ENCODE data around the gene SARS1.

DNA sequence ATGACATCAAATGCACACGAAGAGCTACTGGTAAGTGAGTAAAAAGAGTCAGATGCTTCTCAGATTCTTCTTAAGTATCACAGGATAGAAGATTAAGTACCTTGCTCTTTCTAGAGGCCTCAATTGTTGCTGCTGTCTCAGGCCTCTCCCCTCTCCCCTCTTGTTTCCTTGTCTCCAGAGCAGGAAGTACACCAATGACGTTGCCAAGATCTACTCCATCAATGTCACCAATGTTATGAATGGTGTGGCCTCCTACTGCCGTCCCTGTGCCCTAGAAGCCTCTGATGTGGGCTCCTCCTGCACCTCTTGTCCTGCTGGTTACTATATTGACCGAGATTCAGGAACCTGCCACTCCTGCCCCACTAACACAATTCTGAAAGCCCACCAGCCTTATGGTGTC is 21.3 kb upstream of the SARS1 start:
- TF ChIP-seq, protein P1, sequence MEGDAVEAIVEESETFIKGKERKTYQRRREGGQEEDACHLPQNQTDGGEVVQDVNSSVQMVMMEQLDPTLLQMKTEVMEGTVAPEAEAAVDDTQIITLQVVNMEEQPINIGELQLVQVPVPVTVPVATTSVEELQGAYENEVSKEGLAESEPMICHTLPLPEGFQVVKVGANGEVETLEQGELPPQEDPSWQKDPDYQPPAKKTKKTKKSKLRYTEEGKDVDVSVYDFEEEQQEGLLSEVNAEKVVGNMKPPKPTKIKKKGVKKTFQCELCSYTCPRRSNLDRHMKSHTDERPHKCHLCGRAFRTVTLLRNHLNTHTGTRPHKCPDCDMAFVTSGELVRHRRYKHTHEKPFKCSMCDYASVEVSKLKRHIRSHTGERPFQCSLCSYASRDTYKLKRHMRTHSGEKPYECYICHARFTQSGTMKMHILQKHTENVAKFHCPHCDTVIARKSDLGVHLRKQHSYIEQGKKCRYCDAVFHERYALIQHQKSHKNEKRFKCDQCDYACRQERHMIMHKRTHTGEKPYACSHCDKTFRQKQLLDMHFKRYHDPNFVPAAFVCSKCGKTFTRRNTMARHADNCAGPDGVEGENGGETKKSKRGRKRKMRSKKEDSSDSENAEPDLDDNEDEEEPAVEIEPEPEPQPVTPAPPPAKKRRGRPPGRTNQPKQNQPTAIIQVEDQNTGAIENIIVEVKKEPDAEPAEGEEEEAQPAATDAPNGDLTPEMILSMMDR (IDR thresholded peaks at IDR 0.05), result no peak
- no peak for TF ChIP-seq POLR2A (IDR thresholded peaks at IDR 0.05)

All from Peyer's patch (tissue), 4 donors.